Smooth muscle cell (in vitro differentiated cells): ENCODE measurements around the gene NACC2. TPM values are rescaled to one million over a fixed set of nuclear protein-coding genes. Genes with fewer than 3 reads are reported as not detected.

ENCODE experiments used
- DNase-seq: peaks from one replicate; lab custom pipeline; 2025; ENCODE audit not compliant: unreplicated experiment; lab: John Stamatoyannopoulos, UW
- H2AFZ ChIP-seq: fragments of 200-600 bp; sonication (generic); 2 replicates; pipeline ENCODE4 v1.6.0; 2016; ENCODE audit warnings: antibody characterized with exemption, low read depth, mild to moderate bottlenecking
- H3F3A ChIP-seq: fragments of 200-600 bp; sonication (generic); 2 replicates; pipeline ENCODE4 v1.6.0; 2017; ENCODE audit warnings: antibody characterized with exemption, low read depth
- H3K27ac ChIP-seq: fragments of 200-600 bp; sonication (generic); 2 replicates; pipeline ENCODE4 v1.5.1; 2016; ENCODE audit warnings: low read depth, mild to moderate bottlenecking
- H3K27me3 ChIP-seq: fragments of 200-600 bp; sonication (generic); 2 replicates; pipeline ENCODE4 v1.6.1; 2016; ENCODE audit warnings: low read depth, mild to moderate bottlenecking
- H3K36me3 ChIP-seq: fragments of 200-600 bp; sonication (generic); 2 replicates; pipeline ENCODE4 v1.5.1; 2016; ENCODE audit warnings: low read depth
- H3K4me1 ChIP-seq: fragments of 200-600 bp; sonication (generic); 2 replicates; pipeline ENCODE4 v1.5.1; 2016; ENCODE audit warnings: low read depth
- H3K4me2 ChIP-seq: fragments of 200-600 bp; sonication (generic); 2 replicates; pipeline ENCODE4 v1.6.0; 2016; ENCODE audit warnings: mild to moderate bottlenecking
- H3K4me3 ChIP-seq: fragments of 200-600 bp; sonication (generic); 2 replicates; pipeline ENCODE4 v1.5.1; 2016; ENCODE audit warnings: mild to moderate bottlenecking
- H3K79me2 ChIP-seq: fragments of 200-600 bp; sonication (generic); 2 replicates; pipeline ENCODE4 v1.6.0; 2016; ENCODE audit warnings: low read depth, mild to moderate bottlenecking
- H3K9ac ChIP-seq: fragments of 200-600 bp; sonication (generic); 2 replicates; pipeline ENCODE4 v1.6.0; 2016; ENCODE audit warnings: low read depth
- H3K9me3 ChIP-seq: fragments of 200-600 bp; sonication (generic); replicated peaks from 2 replicates; pipeline ENCODE4 v1.5.1; 2016; ENCODE audit warnings: low read depth
- H4K20me1 ChIP-seq: fragments of 200-600 bp; sonication (generic); 2 replicates; pipeline ENCODE4 v1.6.0; 2016; ENCODE audit warnings: low read depth
- CTCF ChIP-seq: fragments of 200-600 bp; sonication (generic); IDR thresholded peaks from 2 replicates; pipeline ENCODE4 v1.5.1; 2017; ENCODE audit warnings: borderline replicate concordance, mild to moderate bottlenecking, antibody characterized with exemption; ENCODE audit not compliant: insufficient read depth, poor library complexity, severe bottlenecking
- WGBS: methylation state at CpG from one replicate; pipeline ENCODE4 v1.1.7; 2016; ENCODE audit warnings: low lambda C conversion rate; 5-methylcytosine and 5-hydroxymethylcytosine counted together
- polyA plus RNA-seq: library from polyadenylated mRNA; unstranded; fragments of >200 nt; fragmentation: Nextera tagmentation; extraction: Ambion mirVana; gene quantifications from 2 replicates; pipeline ENCODE4 v1.2.1, GENCODE V29; 2016
- total RNA-seq: library from RNA; depleted of rRNA; stranded (reverse); fragments of >200 nt; gene quantifications from 2 replicates; pipeline ENCODE4 v1.2.3, GENCODE V29; 2014

NACC2 gene
- total and polyA plus RNA-seq, 2 experiments from 2014 or later = 6.7 to 8.8 TPM

- no peak overlapping the region for H3K4me3 ChIP-seq
- H3K27me3 ChIP-seq = no peaks in the 10 kb centered on the region
- H3K4me2 ChIP-seq = no peak overlapping the region
- H3F3A ChIP-seq = peaks cover 3% of the 10 kb centered on the region
- no peak for DNase-seq
- H3K36me3 ChIP-seq = no peaks in the 10 kb centered on the region
- TF ChIP-seq CTCF = no peak
- H3K27ac ChIP-seq = no peak overlapping the region
- peaks cover 70% of the 10 kb centered on the region for H3K79me2 ChIP-seq
- H3K4me1 ChIP-seq = peaks cover 17% of the 10 kb centered on the region
- H2AFZ ChIP-seq = no peak overlapping the region
- peaks cover 100% of the 10 kb centered on the region for H4K20me1 ChIP-seq
- H3K9me3 ChIP-seq = no peaks in the 10 kb centered on the region
- 94% methylated on average over 11 of the region's 11 CpGs for WGBS
- H3K9ac ChIP-seq = no peak overlapping the region
These were observed 33.7 kb downstream of the NACC2 start for GRCh38 chr9:136061405-136061804.

- DNase-seq = no peak
These were observed 34.3 kb downstream of the NACC2 start for GRCh38 chr9:136060671-136061371.

GRCh38 chr9:136059851-136060670 lies 35.0 kb downstream of the NACC2 start:
- Histone ChIP-seq H4K20me1 (peaks cover 100% of the 10 kb centered on the region), H3K36me3 (no peaks in the 10 kb centered on the region), H3K4me2 (peak overlapping the region; percentile 55), H3K9me3 (no peaks in the 10 kb centered on the region), H3K9ac (no peak overlapping the region), H2AFZ (no peak overlapping the region), H3K4me3 (no peak overlapping the region), H3F3A (peaks cover 3% of the 10 kb centered on the region), H3K4me1 (peaks cover 17% of the 10 kb centered on the region), H3K79me2 (peaks cover 70% of the 10 kb centered on the region), H3K27ac (peak overlapping the region; percentile 7), H3K27me3 (no peaks in the 10 kb centered on the region)
- no peak for DNase-seq
- WGBS = 42% methylated on average over 27 of the region's 29 CpGs
- TF ChIP-seq CTCF = no peak

More at GRCh38 chr9:136060671-136061371, 34.3 kb downstream of the NACC2 start:
- Histone ChIP-seq H3K79me2 (peaks cover 70% of the 10 kb centered on the region), H3K27ac (no peak overlapping the region), H3K36me3 (no peaks in the 10 kb centered on the region), H3K4me2 (peak overlapping the region; percentile 55), H2AFZ (no peak overlapping the region), H3K9ac (no peak overlapping the region), H3K4me1 (peaks cover 17% of the 10 kb centered on the region), H3K9me3 (no peaks in the 10 kb centered on the region), H3K4me3 (no peak overlapping the region), H3K27me3 (no peaks in the 10 kb centered on the region), H4K20me1 (peaks cover 100% of the 10 kb centered on the region), H3F3A (peaks cover 3% of the 10 kb centered on the region)
- 91% methylated on average over 19 of the region's 19 CpGs for WGBS
- no peak for TF ChIP-seq CTCF
